ENCODE results near the gene CHN2. TPM values are rescaled to one million over a fixed set of nuclear protein-coding genes. Genes with fewer than 3 reads are reported as not detected.

CHN2 gene
- total RNA-seq, 1 donor from 2014 or later, result 14.2 TPM

- Histone ChIP-seq H3K27ac (no peak overlapping the region), H3K4me1 (no peaks in the 10 kb centered on the region), H3K4me3 (no peak overlapping the region), H3K9me3 (no peaks in the 10 kb centered on the region), H3K36me3 (no peaks in the 10 kb centered on the region), H3K27me3 (ENCODE audit: low read depth) (no peaks in the 10 kb centered on the region)
- intact Hi-C loops (cut with DNase I), result no loop called here
- ATAC-seq (no peak), DNase-seq (no peak)
- TF ChIP-seq CTCF (IDR thresholded peaks at IDR 0.05), result no peak
Measured at GRCh38 chr7:29445736-29446135, 251.2 kb downstream of the CHN2 start.

- H3K4me3 ChIP-seq, result no peak overlapping the region
- ATAC-seq (no peak), DNase-seq (no peak)
- no peaks in the 10 kb centered on the region for H3K36me3 ChIP-seq
- intact Hi-C loops (cut with DNase I), result no loop called here
- no peak for TF ChIP-seq CTCF (IDR thresholded peaks at IDR 0.05)
- H3K4me1 ChIP-seq, result no peaks in the 10 kb centered on the region
- H3K27ac ChIP-seq, result no peak overlapping the region
- H3K27me3 ChIP-seq (ENCODE audit: low read depth), result no peaks in the 10 kb centered on the region
- H3K9me3 ChIP-seq, result no peaks in the 10 kb centered on the region
Measured at GRCh38 chr7:29447828-29448227, 253.3 kb downstream of the CHN2 start.

- Histone ChIP-seq H3K36me3 (no peaks in the 10 kb centered on the region), H3K4me3 (no peak overlapping the region), H3K27ac (no peak overlapping the region), H3K9me3 (no peaks in the 10 kb centered on the region), H3K4me1 (no peaks in the 10 kb centered on the region), H3K27me3 (ENCODE audit: low read depth) (no peaks in the 10 kb centered on the region)
- DNase-seq (no peak), ATAC-seq (no peak)
- intact Hi-C loops (cut with DNase I), result no loop called here
- no peak for TF ChIP-seq CTCF (IDR thresholded peaks at IDR 0.05)
Measured at GRCh38 chr7:29449569-29450260, 255.1 kb downstream of the CHN2 start.

GRCh38 chr7:29453021-29453420 lies 258.4 kb downstream of the CHN2 start:
- Histone ChIP-seq H3K4me3 (no peak overlapping the region), H3K4me1 (no peaks in the 10 kb centered on the region), H3K9me3 (no peaks in the 10 kb centered on the region), H3K27me3 (ENCODE audit: low read depth) (no peaks in the 10 kb centered on the region), H3K27ac (no peak overlapping the region), H3K36me3 (no peaks in the 10 kb centered on the region)
- TF ChIP-seq CTCF (IDR thresholded peaks at IDR 0.05), result no peak
- DNase-seq, result no peak
- no peak for ATAC-seq
- intact Hi-C loops (cut with DNase I), result no loop called here

- no peak for TF ChIP-seq CTCF (IDR thresholded peaks at IDR 0.05)
- H3K27ac ChIP-seq, result no peak overlapping the region
- no peaks in the 10 kb centered on the region for H3K9me3 ChIP-seq
- no peaks in the 10 kb centered on the region for H3K36me3 ChIP-seq
- H3K27me3 ChIP-seq (ENCODE audit: low read depth), result no peaks in the 10 kb centered on the region
- no peaks in the 10 kb centered on the region for H3K4me1 ChIP-seq
- no peak for ATAC-seq
- DNase-seq, result no peak
- no peak overlapping the region for H3K4me3 ChIP-seq
- intact Hi-C loops (cut with DNase I), result no loop called here
Measured at GRCh38 chr7:29454464-29454863, 259.9 kb downstream of the CHN2 start.
